Lower lobe of right lung (tissue), 2 donors: ENCODE results near the gene ERI3. TPM values are rescaled to one million over a fixed set of nuclear protein-coding genes. Genes with fewer than 3 reads are reported as not detected.

Experiments
- ATAC-seq, 2 donors: fragments of 200-7000 bp; cut with Tn5 transposase; one replicate each; pipeline ENCODE4 v1.9.1; 2020 to 2022; ENCODE audit warnings: mild to moderate bottlenecking in 2 of 2, moderate library complexity in 2 of 2
- DNase-seq: peaks from one replicate; pipeline ENCODE4 v3.0.0-alpha.2; 2020
- H3K27ac ChIP-seq: fragments of 200-600 bp; one replicate; pipeline ENCODE4 v1.8.0; 2022
- H3K27me3 ChIP-seq: fragments of 200-600 bp; one replicate; pipeline ENCODE4 v1.8.0; 2022; ENCODE audit warnings: low read depth
- H3K36me3 ChIP-seq: fragments of 200-600 bp; one replicate; pipeline ENCODE4 v1.8.0; 2022; ENCODE audit warnings: mild to moderate bottlenecking
- H3K4me1 ChIP-seq: fragments of 200-600 bp; one replicate; pipeline ENCODE4 v1.8.0; 2022
- H3K4me3 ChIP-seq: fragments of 200-600 bp; one replicate; pipeline ENCODE4 v1.8.0; 2022; ENCODE audit warnings: mild to moderate bottlenecking
- H3K9me3 ChIP-seq: fragments of 200-600 bp; one replicate; pipeline ENCODE4 v1.8.0; 2022
- intact Hi-C: fragments of 100-400 bp; cut with DNase I; formaldehyde crosslinking; loops from one replicate; pipeline ENCODE4 v1.11.0; 2022
- total RNA-seq: library from RNA; stranded (reverse); fragmentation: NEBNext Ultra II Directional; extraction: Animal tissue kit (Norgen Biotek cat#: 25700); gene quantifications from one replicate; pipeline ENCODE4 v1.2.1, GENCODE V29; 2021
- TF ChIP-seq, protein P1 (sequence below): fragments of 200-600 bp; IDR thresholded peaks from one replicate; pipeline ENCODE4 v1.8.0; 2022; ENCODE audit warnings: antibody characterized with exemption, mild to moderate bottlenecking
- donor health status: DM: no; HTN: yes; CAD: no; lungs with severe emphysema.

Gene ERI3
- total RNA-seq, 1 donor from 2014 or later: 36.3 TPM

DNA sequence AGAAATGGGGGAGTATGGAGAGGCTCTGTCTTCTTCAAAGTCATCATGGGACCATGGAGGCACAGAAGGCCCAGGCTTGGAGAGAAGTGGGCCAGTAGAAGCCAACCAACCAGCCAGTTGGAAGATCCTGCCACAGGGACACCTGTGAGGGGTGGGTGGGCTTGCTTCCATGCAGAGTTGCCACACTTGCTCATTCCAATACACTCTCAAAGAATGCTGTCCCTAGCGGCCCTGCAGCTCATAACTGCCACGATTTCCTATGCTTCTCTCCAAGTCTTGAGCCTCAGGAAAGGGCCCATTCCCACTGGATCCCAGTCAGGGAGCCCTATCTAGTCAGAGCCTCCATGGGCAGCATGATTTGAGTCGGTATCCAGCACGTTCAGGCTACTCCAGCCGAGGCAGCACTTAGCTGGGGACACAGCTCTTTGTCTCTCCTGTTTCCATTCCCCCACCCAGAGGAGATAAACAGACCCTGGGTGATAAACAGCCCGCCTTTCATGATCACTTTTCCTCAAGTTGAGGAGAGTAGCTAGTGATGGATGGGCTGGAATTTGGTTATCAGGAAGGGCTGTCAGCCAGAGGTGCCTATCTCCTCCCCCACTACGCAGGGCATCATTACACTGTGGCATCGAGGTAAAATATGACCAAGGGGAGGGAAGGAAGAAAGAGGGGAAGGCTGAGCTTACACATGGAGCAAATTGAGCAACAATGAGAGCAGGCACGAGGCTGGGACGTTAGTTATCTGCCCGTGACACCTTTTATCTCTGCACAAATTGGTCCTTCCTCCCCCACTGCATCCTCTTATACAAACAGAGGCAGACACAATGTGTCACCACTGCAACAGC lies 64.6 kb downstream of the ERI3 start:
- DNase-seq (no peak), ATAC-seq (no peak)
- H3K36me3 ChIP-seq: peaks cover 50% of the 10 kb centered on the region
- no peaks in the 10 kb centered on the region for H3K4me1 ChIP-seq
- intact Hi-C loops: no loop called here
- H3K9me3 ChIP-seq: no peaks in the 10 kb centered on the region
- no peak overlapping the region for H3K27ac ChIP-seq
- H3K4me3 ChIP-seq: no peak overlapping the region
- no peaks in the 10 kb centered on the region for H3K27me3 ChIP-seq
- TF ChIP-seq, protein P1, sequence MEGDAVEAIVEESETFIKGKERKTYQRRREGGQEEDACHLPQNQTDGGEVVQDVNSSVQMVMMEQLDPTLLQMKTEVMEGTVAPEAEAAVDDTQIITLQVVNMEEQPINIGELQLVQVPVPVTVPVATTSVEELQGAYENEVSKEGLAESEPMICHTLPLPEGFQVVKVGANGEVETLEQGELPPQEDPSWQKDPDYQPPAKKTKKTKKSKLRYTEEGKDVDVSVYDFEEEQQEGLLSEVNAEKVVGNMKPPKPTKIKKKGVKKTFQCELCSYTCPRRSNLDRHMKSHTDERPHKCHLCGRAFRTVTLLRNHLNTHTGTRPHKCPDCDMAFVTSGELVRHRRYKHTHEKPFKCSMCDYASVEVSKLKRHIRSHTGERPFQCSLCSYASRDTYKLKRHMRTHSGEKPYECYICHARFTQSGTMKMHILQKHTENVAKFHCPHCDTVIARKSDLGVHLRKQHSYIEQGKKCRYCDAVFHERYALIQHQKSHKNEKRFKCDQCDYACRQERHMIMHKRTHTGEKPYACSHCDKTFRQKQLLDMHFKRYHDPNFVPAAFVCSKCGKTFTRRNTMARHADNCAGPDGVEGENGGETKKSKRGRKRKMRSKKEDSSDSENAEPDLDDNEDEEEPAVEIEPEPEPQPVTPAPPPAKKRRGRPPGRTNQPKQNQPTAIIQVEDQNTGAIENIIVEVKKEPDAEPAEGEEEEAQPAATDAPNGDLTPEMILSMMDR: no peak

DNA sequence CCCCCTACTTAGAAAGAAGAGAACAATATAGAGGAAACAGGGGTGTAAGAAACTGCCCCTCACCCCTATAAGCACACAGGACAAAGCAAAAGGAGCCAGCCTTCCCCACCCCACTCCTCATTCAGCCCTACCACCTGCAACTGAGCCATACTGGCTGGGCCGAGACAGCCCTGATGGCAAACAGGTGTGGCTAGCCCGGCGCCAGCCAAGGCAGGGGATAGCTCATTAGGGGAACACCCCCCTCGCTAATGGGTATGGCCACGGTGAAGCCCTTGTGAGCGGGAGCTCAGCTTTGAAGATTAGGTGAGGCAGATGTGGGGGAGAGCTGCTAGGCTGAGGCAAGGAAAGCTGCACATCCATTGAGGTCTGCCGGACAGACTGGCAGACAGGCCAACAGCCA lies 65.5 kb downstream of the ERI3 start:
- no peak for DNase-seq
- TF ChIP-seq, protein P1: no peak
- Histone ChIP-seq H3K4me3 (no peak overlapping the region), H3K9me3 (no peaks in the 10 kb centered on the region), H3K27ac (no peak overlapping the region), H3K4me1 (no peaks in the 10 kb centered on the region), H3K27me3 (no peaks in the 10 kb centered on the region), H3K36me3 (peaks cover 50% of the 10 kb centered on the region)
- intact Hi-C loops: no loop called here
- no peak for ATAC-seq

DNA sequence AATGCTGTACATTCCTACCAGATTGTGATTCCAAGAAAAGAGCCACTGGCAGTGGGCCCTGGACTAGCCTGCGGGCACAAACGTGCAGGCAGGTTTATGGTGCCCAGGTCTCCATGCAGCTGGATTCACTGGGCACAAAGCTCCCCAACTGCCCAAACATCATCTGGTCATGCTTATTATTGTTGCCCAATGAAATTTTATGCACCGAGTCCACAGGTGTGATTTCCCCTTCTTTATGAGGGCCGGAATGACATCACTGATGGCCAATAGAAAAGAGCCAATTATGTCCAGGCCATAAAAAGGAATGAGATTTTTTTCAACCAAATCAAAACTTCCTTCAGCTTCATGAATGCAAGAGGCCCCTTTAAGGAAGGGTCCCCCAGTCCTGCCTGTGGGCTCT lies 66.2 kb downstream of the ERI3 start:
- no peaks in the 10 kb centered on the region for H3K27me3 ChIP-seq
- no peak overlapping the region for H3K27ac ChIP-seq
- no peaks in the 10 kb centered on the region for H3K4me1 ChIP-seq
- no peaks in the 10 kb centered on the region for H3K9me3 ChIP-seq
- H3K4me3 ChIP-seq: no peak overlapping the region
- intact Hi-C loops: no loop called here
- H3K36me3 ChIP-seq: peaks cover 57% of the 10 kb centered on the region
- TF ChIP-seq, protein P1: no peak
- ATAC-seq: no peak
- DNase-seq: no peak

DNA sequence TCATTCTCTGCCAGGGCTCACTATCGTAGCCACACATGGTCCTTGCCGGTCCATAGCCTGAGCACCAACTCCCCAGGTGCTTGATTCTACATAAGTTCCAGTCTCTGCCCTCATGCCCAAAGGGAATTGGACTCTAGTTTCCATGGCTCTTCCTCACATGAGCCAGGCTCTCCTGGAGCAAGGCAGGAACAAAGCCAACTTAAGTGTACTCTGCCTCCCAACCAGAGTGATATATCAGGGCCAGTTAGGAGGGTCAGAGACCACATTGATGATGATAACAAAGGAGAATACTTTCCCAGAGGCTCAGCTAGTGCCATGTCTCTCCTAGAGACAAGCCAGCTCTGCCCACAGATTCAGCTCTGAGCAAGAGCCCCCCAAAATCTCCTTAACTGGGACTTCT lies 70.9 kb downstream of the ERI3 start:
- Histone ChIP-seq H3K4me1 (peaks cover 14% of the 10 kb centered on the region), H3K9me3 (no peaks in the 10 kb centered on the region), H3K27me3 (no peaks in the 10 kb centered on the region), H3K4me3 (no peak overlapping the region), H3K27ac (no peak overlapping the region), H3K36me3 (peaks cover 51% of the 10 kb centered on the region)
- intact Hi-C loops: no loop called here
- DNase-seq (no peak), ATAC-seq (no peak)
- TF ChIP-seq, protein P1: no peak

DNA sequence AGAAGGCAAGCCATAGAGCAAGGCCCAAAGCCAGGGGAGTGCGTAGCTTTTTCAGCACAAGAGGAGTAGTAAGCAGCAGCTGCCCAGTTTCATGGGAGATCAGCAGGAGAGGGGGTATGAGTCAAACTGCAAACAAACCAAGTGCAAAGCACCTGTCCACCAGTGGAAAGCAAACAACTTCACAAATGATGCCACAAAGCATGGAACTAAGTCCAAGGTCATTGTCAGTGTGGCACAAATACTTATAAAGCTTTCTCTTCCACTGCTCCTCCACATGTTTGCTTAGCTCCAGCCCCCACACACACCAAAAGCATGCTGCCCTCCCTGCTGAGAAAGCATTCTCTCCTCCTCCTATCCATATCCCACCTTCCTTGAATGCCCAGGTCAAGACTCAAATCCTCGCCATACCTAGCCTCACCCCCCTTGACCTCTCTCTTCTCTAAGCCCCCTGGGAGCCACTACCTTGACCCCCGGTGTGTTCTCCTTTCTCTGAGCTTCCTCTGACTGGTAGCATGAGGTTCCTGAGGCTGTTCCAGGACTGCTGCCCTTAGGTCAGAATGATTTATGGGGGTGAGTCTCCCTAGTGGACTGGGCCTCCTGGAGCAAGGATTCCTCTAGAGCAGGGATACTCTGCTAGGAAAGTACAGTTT lies 71.4 kb downstream of the ERI3 start:
- ATAC-seq: peak; percentile 50 to 67
- DNase-seq: no peak
- no peaks in the 10 kb centered on the region for H3K27me3 ChIP-seq
- TF ChIP-seq, protein P1: no peak
- H3K36me3 ChIP-seq: peaks cover 51% of the 10 kb centered on the region
- H3K9me3 ChIP-seq: no peaks in the 10 kb centered on the region
- H3K27ac ChIP-seq: no peak overlapping the region
- H3K4me3 ChIP-seq: no peak overlapping the region
- H3K4me1 ChIP-seq: peaks cover 14% of the 10 kb centered on the region
- intact Hi-C loops: no loop called here
